Skin epidermis (tissue), 12 donors: Measurements from ENCODE around the gene PHLPP1.

Experiments
- H3K27ac ChIP-seq, 21 experiments: fragments of 200-600 bp; sonication (generic) in 11 of 21; one replicate each; pipeline ENCODE4 v1.5.0; 2020; ENCODE audit warnings: mild to moderate bottlenecking in 3 of 21, inconsistent platforms in 2 of 21, moderate library complexity in 2 of 21
- H3K4me3 ChIP-seq, 7 experiments: fragments of 200-600 bp; sonication (generic) in 2 of 7; one replicate each; pipeline ENCODE4 v1.5.0; 2020; ENCODE audit warnings: inconsistent platforms in 2 of 7, mild to moderate bottlenecking in 2 of 7, moderate library complexity in 1 of 7

PHLPP1 gene

GRCh38 chr18:62837011-62837410 lies 121.7 kb downstream of the PHLPP1 start:
- Histone ChIP-seq H3K27ac (no peak overlapping the region), H3K4me3 (no peak overlapping the region)

GRCh38 chr18:62838475-62839098 lies 123.2 kb downstream of the PHLPP1 start:
- no peak overlapping the region for H3K27ac ChIP-seq
- no peak overlapping the region for H3K4me3 ChIP-seq

GRCh38 chr18:62839874-62840713 lies 124.8 kb downstream of the PHLPP1 start:
- Histone ChIP-seq H3K4me3 (no peak overlapping the region), H3K27ac (no peak overlapping the region)

- Histone ChIP-seq H3K27ac (no peak overlapping the region), H3K4me3 (no peak overlapping the region)
Observed at GRCh38 chr18:62841405-62841804, 126.1 kb downstream of the PHLPP1 start.

- no peak overlapping the region for H3K27ac ChIP-seq
- no peak overlapping the region for H3K4me3 ChIP-seq
Observed at GRCh38 chr18:62842898-62843297, 127.6 kb downstream of the PHLPP1 start.

GRCh38 chr18:62844850-62845643 lies 129.7 kb downstream of the PHLPP1 start:
- peak overlapping the region in 2 of 21 experiments; percentile 20 to 26 for H3K27ac ChIP-seq
- no peak overlapping the region for H3K4me3 ChIP-seq

GRCh38 chr18:62846313-62846712 lies 131.0 kb downstream of the PHLPP1 start:
- Histone ChIP-seq H3K27ac (no peak overlapping the region), H3K4me3 (no peak overlapping the region)

GRCh38 chr18:62847081-62847480 lies 131.7 kb downstream of the PHLPP1 start:
- no peak overlapping the region for H3K4me3 ChIP-seq
- no peak overlapping the region for H3K27ac ChIP-seq

- Histone ChIP-seq H3K27ac (no peak overlapping the region), H3K4me3 (no peak overlapping the region)
Observed at GRCh38 chr18:62848946-62849345, 133.6 kb downstream of the PHLPP1 start.

- no peak overlapping the region for H3K27ac ChIP-seq
- no peak overlapping the region for H3K4me3 ChIP-seq
Observed at GRCh38 chr18:62850619-62851306, 135.4 kb downstream of the PHLPP1 start.

- Histone ChIP-seq H3K4me3 (no peak overlapping the region), H3K27ac (no peak overlapping the region)
Observed at GRCh38 chr18:62852851-62853250, 137.5 kb downstream of the PHLPP1 start.

GRCh38 chr18:62856294-62856693 lies 141.0 kb downstream of the PHLPP1 start:
- Histone ChIP-seq H3K4me3 (no peak overlapping the region), H3K27ac (no peak overlapping the region)

GRCh38 chr18:62857263-62857976 lies 142.1 kb downstream of the PHLPP1 start:
- H3K4me3 ChIP-seq, result no peak overlapping the region
- no peak overlapping the region for H3K27ac ChIP-seq

- Histone ChIP-seq H3K4me3 (no peak overlapping the region), H3K27ac (no peak overlapping the region)
Observed at GRCh38 chr18:62860062-62860461, 144.7 kb downstream of the PHLPP1 start.

- no peak overlapping the region for H3K4me3 ChIP-seq
- no peak overlapping the region for H3K27ac ChIP-seq
Observed at GRCh38 chr18:62862466-62862865, 147.1 kb downstream of the PHLPP1 start.

GRCh38 chr18:62863579-62864001 lies 148.2 kb downstream of the PHLPP1 start:
- no peak overlapping the region for H3K27ac ChIP-seq
- H3K4me3 ChIP-seq, result no peak overlapping the region

- no peak overlapping the region for H3K27ac ChIP-seq
- no peak overlapping the region for H3K4me3 ChIP-seq
Observed at GRCh38 chr18:62865498-62865897, 150.2 kb downstream of the PHLPP1 start.

- Histone ChIP-seq H3K4me3 (no peak overlapping the region), H3K27ac (no peak overlapping the region)
Observed at GRCh38 chr18:62867534-62867933, 152.2 kb downstream of the PHLPP1 start.

GRCh38 chr18:62868645-62869044 lies 153.3 kb downstream of the PHLPP1 start:
- Histone ChIP-seq H3K27ac (peak overlapping the region in 2 of 21 experiments; percentile 46 to 72), H3K4me3 (no peak overlapping the region)
